BLaER1 (cell line): ENCODE data around the gene CAMKV.

Source experiments
- H3K27ac ChIP-seq: shearing (Covaris generic); formaldehyde crosslinking; 2 replicates; pipeline ENCODE4 v1.8.1; 2022
- H3K27me3 ChIP-seq: shearing (Covaris generic); formaldehyde crosslinking; 2 replicates; pipeline ENCODE4 v1.8.1; 2022
- H3K36me3 ChIP-seq: shearing (Covaris generic); formaldehyde crosslinking; 2 replicates; pipeline ENCODE4 v1.8.1; 2022
- H3K4me1 ChIP-seq: shearing (Covaris generic); formaldehyde crosslinking; 2 replicates; pipeline ENCODE4 v1.8.1; 2022
- H3K4me2 ChIP-seq: shearing (Covaris generic); formaldehyde crosslinking; 2 replicates; pipeline ENCODE4 v1.8.1; 2022
- H3K4me3 ChIP-seq: shearing (Covaris generic); formaldehyde crosslinking; 2 replicates; pipeline ENCODE4 v1.8.1; 2022
- H3K9ac ChIP-seq: shearing (Covaris generic); formaldehyde crosslinking; 2 replicates; pipeline ENCODE4 v1.8.1; 2022
- H3K9me3 ChIP-seq: shearing (Covaris generic); formaldehyde crosslinking; 2 replicates; pipeline ENCODE4 v1.8.1; 2022
- H4K20me1 ChIP-seq: shearing (Covaris generic); formaldehyde crosslinking; 2 replicates; pipeline ENCODE4 v1.8.1; 2022
- Cebpa-rat ChIP-seq: shearing (Covaris generic); IDR thresholded peaks from 2 replicates; pipeline ENCODE4 v1.8.1; 2022

CAMKV gene

DNA sequence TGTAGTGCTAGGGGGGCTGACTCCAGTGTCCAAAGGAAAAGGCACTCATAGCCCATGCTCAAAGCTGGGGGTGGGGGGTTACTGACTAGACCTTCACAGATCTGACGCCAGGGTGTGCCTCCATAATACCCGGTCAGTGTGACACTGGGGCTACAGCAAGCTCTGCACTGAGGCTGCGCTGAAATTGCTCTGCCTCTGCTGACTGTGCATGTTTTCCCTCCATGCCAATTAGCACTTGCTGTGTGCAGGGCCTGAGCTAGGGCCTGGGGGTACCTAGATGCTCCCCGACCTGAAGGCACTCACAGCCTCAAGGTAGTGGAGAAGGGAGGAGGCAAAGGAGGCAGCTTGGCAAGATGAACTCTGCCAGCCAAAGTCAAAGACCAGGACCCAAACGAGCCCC lies 5.2 kb downstream of the CAMKV start:
- Histone ChIP-seq H3K36me3 (no peaks in the 10 kb centered on the region), H3K27me3 (peaks cover 17% of the 10 kb centered on the region), H3K27ac (no peak overlapping the region), H4K20me1 (peaks cover 22% of the 10 kb centered on the region), H3K4me3 (no peak overlapping the region), H3K9me3 (no peaks in the 10 kb centered on the region), H3K4me1 (peaks cover 23% of the 10 kb centered on the region), H3K9ac (no peak overlapping the region), H3K4me2 (no peak overlapping the region)
- no peak for TF ChIP-seq Cebpa-rat

DNA sequence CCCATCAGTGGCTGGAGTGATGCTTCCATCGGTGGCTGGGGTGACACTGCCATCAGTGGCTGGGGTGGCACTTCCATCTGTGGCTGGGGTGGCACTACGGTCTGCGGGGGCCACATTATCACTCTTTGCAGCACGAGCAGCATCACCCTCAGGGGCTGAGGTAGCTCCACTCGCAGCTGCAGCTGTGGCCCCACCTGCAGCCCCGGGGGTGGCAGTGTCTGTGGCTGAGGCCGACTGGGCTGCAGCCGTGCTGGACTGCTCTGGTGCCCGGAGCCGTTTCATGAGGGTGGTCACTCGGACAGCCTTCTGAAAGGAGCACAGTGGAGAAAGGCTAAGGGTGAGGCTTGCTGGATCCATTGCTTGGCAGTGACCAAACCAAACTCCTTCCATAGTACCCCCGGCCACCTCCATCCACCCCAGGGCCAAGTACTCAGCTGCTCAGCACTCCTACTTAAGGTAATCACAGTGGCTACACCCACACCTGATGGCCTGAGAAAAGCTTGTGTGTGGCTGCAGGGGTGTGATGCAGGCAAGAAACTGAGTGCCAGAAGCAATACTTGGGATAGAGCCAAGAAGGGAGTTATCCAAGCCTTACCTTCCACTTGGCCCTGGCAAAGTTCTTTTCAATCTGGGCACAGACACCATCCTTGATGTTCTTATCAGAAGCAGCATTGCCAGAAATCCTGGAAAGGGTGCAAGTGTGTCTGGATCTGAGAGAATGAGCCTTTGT lies 10.0 kb downstream of the CAMKV start:
- Histone ChIP-seq H3K4me3 (no peak overlapping the region), H4K20me1 (no peaks in the 10 kb centered on the region), H3K4me2 (no peak overlapping the region), H3K9me3 (no peaks in the 10 kb centered on the region), H3K27ac (no peak overlapping the region), H3K4me1 (peaks cover 37% of the 10 kb centered on the region), H3K9ac (no peak overlapping the region), H3K27me3 (no peaks in the 10 kb centered on the region), H3K36me3 (no peaks in the 10 kb centered on the region)
- no peak for TF ChIP-seq Cebpa-rat

DNA sequence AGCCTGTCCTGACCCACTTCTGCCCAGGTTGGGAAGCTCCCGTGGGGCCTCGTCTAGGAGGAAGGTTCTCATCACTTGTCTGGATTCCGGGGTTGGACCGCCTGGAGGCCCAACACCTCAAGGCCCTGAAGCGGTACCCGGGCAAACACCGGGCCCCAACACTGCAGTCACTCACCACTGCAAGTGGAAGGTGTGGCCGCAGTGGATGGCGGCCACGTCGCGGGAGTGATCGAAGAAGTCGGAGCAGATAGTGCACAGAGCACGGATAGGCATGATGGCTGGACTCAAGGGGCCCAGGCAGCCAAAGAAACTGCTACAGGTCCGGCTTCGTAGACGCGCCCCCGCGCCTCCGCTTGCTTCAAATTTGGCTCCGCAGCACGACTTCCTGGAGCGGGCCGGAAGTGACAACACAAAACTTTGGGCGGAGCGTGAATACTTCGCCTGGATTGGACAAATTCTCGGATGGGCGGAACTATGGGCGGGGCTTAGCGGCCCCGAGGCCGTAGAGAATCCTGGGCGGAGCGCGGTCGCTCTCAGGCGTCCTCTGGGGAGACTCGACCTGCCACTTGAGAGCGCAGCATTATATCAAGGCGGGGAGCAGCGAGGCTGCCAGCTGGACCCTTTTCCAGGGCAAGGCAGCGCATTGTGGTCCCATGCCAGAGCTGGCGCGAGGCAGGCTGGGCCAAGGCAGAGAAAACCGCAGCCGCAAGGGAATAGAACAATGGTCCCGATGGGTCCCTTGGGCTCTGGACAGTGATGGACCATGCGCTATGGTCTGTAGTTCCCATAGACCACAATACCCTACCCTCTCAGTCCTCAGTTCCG lies 13.3 kb downstream of the CAMKV start, which contains the start of gene TRAIP:
TSS of gene TRAIP (minus strand) at position 384 of the 825 bp plus-strand sequence. CDS start at position 273, 111 bp downstream.
- no peak for TF ChIP-seq Cebpa-rat
- Histone ChIP-seq H3K4me1 (peaks cover 39% of the 10 kb centered on the region), H3K4me2 (peak within 1 kb of the TSS; percentile 91), H4K20me1 (no peaks in the 10 kb centered on the region), H3K27me3 (no peaks in the 10 kb centered on the region), H3K4me3 (peak within 1 kb of the TSS; percentile 76), H3K27ac (peak within 1 kb of the TSS; percentile 51; the same call in 1 of the 2 replicates), H3K9ac (peak within 1 kb of the TSS; percentile 77), H3K36me3 (no peaks in the 10 kb centered on the region), H3K9me3 (no peaks in the 10 kb centered on the region)

DNA sequence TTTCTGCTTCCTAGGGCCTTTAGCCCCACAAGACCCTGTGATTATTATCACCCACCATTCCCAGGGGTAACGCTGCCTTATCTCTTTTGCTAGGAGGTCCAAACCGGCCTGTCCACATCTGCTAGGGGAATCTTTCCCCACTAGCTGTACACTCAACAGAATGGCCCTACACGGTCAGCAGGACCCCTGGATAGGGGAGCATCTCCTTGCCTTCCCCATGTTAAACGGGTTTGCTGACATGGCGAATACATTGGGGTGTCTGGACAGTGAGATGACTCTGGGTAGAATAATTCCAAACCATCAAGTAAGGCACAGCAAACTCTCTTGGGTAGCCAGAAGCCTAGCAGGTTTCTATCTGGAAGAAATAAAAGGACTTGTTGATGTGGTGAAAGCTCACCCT lies 14.0 kb downstream of the CAMKV start:
- Histone ChIP-seq H3K9me3 (no peaks in the 10 kb centered on the region), H3K27ac (peak overlapping the region; percentile 51; the same call in 1 of the 2 replicates), H3K36me3 (peaks cover 3% of the 10 kb centered on the region; the same call in 1 of the 2 replicates), H3K27me3 (no peaks in the 10 kb centered on the region), H3K4me3 (peak overlapping the region; percentile 76), H3K9ac (peak overlapping the region; percentile 77), H3K4me1 (peaks cover 39% of the 10 kb centered on the region), H4K20me1 (no peaks in the 10 kb centered on the region), H3K4me2 (peak overlapping the region; percentile 91)
- no peak for TF ChIP-seq Cebpa-rat

DNA sequence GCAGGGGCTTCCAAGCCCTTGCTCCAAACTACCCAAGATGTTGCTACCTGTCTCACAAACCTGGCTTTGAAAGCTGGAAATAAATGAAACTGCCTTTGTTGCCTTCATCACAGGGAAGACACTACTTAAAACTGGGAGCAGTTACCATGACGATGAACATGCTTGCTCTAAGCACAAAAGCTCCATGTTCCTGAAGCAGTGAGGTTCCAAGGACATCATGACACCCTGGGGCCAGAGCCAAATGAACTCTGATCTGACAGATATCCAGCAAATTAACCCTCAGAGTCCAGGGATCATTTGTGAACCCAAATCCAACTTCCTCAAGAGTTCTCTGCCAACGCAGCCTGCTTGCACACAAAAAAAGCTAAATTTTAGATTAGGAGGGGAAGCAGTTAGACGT lies 24.0 kb downstream of the CAMKV start:
- no peak for TF ChIP-seq Cebpa-rat
- H3K4me1 ChIP-seq: peaks cover 13% of the 10 kb centered on the region

DNA sequence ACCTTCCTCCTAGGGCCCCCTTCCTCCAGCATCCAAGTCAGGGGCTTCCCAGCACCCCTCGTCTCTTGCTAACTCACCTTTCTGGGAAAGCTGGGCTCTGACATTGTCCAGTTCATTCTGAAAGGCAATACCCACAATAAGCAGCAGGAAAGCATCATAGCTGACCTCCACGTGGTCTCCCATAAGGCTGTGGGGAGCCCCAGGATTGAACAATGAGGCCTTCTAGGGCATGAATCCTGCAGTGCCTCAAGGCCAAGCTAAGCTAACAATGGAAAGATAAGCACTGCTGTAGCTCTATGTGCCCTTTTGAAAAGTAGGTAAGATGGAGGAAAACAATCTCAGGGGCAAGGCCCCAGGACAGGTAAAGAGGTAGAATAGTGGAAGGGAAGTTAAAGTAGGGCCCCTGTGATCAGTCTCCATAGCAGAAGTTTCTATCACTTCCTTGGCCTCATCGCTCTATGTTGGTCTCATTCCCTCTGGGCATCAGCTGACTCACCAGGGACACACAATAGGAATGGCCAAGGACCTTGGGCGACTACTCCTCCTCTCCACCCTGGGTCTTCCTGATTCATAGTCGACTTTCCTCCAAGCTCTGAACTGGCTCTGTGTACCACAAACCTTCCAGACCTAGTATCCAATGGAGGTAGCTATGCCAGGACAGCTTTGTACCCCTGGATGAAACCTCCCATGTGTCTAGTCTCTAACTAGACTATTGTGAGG lies 25.1 kb downstream of the CAMKV start:
- Histone ChIP-seq H3K9ac (no peak overlapping the region), H4K20me1 (no peaks in the 10 kb centered on the region), H3K4me1 (peaks cover 24% of the 10 kb centered on the region), H3K27me3 (no peaks in the 10 kb centered on the region; the same call in 1 of the 2 replicates), H3K4me3 (no peak overlapping the region), H3K27ac (no peak overlapping the region), H3K4me2 (no peak overlapping the region), H3K36me3 (peaks cover 72% of the 10 kb centered on the region), H3K9me3 (no peaks in the 10 kb centered on the region)
- TF ChIP-seq Cebpa-rat: no peak

More for the DNA sequence above, 24.0 kb downstream of the CAMKV start:
- Histone ChIP-seq H3K9ac (0 out of 2 replicates have a peak overlapping the region, but pooled peaks have one; percentile 0), H4K20me1 (no peaks in the 10 kb centered on the region), H3K4me3 (no peak overlapping the region), H3K9me3 (no peaks in the 10 kb centered on the region), H3K36me3 (peaks cover 74% of the 10 kb centered on the region), H3K27ac (no peak overlapping the region), H3K27me3 (no peaks in the 10 kb centered on the region; the same call in 1 of the 2 replicates), H3K4me2 (no peak overlapping the region)

DNA sequence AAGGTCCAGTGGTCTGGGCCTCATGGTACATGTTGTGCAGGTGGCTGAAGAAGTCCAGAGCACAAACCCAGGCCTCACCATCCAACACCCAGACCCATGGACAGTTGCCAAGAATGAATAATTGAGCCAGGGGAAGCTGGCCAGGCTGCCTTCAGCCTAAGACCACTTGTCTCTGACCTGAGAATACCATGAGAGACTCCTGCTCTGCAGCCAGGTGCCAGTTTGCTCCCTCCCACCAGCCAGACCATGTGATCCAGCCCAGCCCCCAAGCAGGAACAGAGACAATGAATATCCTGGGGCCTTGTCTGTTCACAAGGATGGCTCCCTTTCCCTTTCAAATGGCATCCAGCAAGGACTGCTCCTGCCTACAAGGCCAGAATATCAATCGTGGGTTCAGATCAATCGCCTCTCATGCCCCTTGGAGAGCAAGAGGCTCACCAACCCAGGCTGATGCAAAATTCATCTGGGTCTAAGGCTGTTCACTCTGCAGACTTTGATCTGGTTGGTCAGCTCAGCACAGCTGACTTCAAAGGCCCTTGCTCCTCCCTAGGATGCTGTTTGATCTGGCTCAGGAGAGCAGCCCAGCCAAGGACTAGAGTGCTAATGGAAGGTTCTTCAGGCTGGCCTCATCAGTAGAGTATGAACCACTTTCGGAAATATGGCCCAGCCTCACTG lies 26.7 kb downstream of the CAMKV start:
- TF ChIP-seq Cebpa-rat: no peak
- no peak overlapping the region for H3K9ac ChIP-seq
- no peaks in the 10 kb centered on the region for H4K20me1 ChIP-seq
- no peaks in the 10 kb centered on the region; the same call in 1 of the 2 replicates for H3K27me3 ChIP-seq
- no peaks in the 10 kb centered on the region for H3K9me3 ChIP-seq
- no peak overlapping the region for H3K4me3 ChIP-seq
- H3K4me2 ChIP-seq: no peak overlapping the region
- no peak overlapping the region for H3K27ac ChIP-seq
- H3K4me1 ChIP-seq: peaks cover 37% of the 10 kb centered on the region
- H3K36me3 ChIP-seq: peaks cover 75% of the 10 kb centered on the region

DNA sequence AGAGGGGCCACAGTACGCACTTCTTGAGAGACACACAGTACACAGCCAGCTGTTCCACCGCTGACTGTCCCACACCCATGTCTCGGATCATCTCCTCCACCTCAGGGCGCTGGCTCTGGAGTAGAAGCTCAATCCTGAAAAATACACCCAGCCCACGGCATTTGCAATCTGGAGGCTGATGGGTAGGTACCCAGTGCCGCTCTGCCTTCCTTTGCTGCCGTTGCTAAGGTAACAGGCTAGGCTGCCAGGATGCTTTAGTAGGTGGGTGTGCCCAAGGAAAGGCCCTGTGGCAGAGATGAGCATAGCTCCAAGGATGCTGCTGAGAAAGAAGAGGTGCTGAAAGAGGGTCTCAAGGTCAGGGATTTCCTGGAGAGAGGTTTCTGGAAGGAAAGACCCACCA lies 27.9 kb downstream of the CAMKV start:
- peak overlapping the region; percentile 69 for H3K4me2 ChIP-seq
- no peak for TF ChIP-seq Cebpa-rat
- H3K36me3 ChIP-seq: peaks cover 75% of the 10 kb centered on the region
- peak overlapping the region; percentile 79 for H3K27ac ChIP-seq
- peaks cover 37% of the 10 kb centered on the region for H3K4me1 ChIP-seq
- H3K9me3 ChIP-seq: no peaks in the 10 kb centered on the region
- no peaks in the 10 kb centered on the region; the same call in 1 of the 2 replicates for H3K27me3 ChIP-seq
- H4K20me1 ChIP-seq: no peaks in the 10 kb centered on the region
- no peak overlapping the region for H3K4me3 ChIP-seq
- H3K9ac ChIP-seq: no peak overlapping the region; the same call in 1 of the 2 replicates
